HCT116 (cell line): Measurements from ENCODE around the gene RAVER1. TPM values are rescaled to one million over a fixed set of nuclear protein-coding genes. Genes with fewer than 3 reads are reported as not detected.

Source experiments
- ATAC-seq: fragments of 200-7000 bp; cut with Tn5 transposase; 2 replicates; pipeline ENCODE4 v1.9.1; 2020; ENCODE audit warnings: mild to moderate bottlenecking, moderate library complexity
- BruUV-seq: library from RNA; stranded (reverse); fragments of 400-500 nt; replicated peaks from 2 replicates; lab custom pipeline; 2021; lab: Mats Ljungman, UMichigan
- CTCF ChIA-PET: fragments of 300-600 bp; sonication (Branson Sonifier 250); formaldehyde crosslinking; loops from one replicate; lab custom pipeline; 2021; ENCODE audit warnings: antibody characterized with exemption; lab: Charles Lee
- POLR2A ChIA-PET: fragments of 300-600, 350-600 bp; sonication (Branson Sonifier 250); formaldehyde crosslinking; loops from one replicate; lab custom pipeline; 2021; ENCODE audit warnings: antibody characterized with exemption; lab: Charles Lee
- RAD21 ChIA-PET, 2 experiments: fragments of 300-600 bp; sonication (Branson Sonifier 250); formaldehyde crosslinking; loops; one replicate each; lab custom pipeline; 2023; ENCODE audit warnings: low total read pairs in 2 of 2; ENCODE audit not compliant: uncharacterized antibody in 2 of 2, unreplicated experiment in 2 of 2, low non-redundant PET in 1 of 2; lab: Charles Lee
- DNase-seq: peaks from one replicate; pipeline ENCODE4 v3.0.0-alpha.2; 2010; ENCODE audit warnings: low read depth, low spot score
- H2AFZ ChIP-seq: fragments of 200-600 bp; shearing (Covaris generic), sonication (generic); 2 replicates; pipeline ENCODE4 v1.6.1; 2017; ENCODE audit warnings: low read depth, mixed run types, mixed read lengths, antibody characterized with exemption, low read length; ENCODE audit not compliant: poor library complexity, severe bottlenecking
- H3K27ac ChIP-seq: 2 replicates; pipeline ENCODE4 v1.5.1; 2012; ENCODE audit warnings: low read depth, low read length
- H3K27me3 ChIP-seq: fragments of 200-600 bp; sonication (generic); 2 replicates; pipeline ENCODE4 v1.6.1; 2016; ENCODE audit warnings: mixed run types, low read length, mixed read lengths; ENCODE audit not compliant: insufficient read depth
- H3K36me3 ChIP-seq, 2 experiments: fragments of 200-500 bp in 1 of 2; fragments of 200-600 bp in 1 of 2; sonication (Bioruptor generic) in 1 of 2; sonication (generic) in 1 of 2; 2 replicates each; pipeline versions ENCODE4 v1.5.1 to v1.6.1; 2014 to 2016; ENCODE audit warnings: low read length in 2 of 2, inconsistent platforms in 1 of 2, mixed read lengths in 1 of 2, mixed run types in 1 of 2; ENCODE audit not compliant: insufficient read depth in 2 of 2, control insufficient read depth in 1 of 2
- H3K4me1 ChIP-seq, 2 experiments: fragments of 200-600 bp in 1 of 2; sonication (generic) in 1 of 2; 2 replicates each; pipeline versions ENCODE4 v1.5.1 to v1.6.1; 2012 to 2017; ENCODE audit warnings: low read length in 2 of 2, inconsistent platforms in 1 of 2, mild to moderate bottlenecking in 1 of 2, mixed read lengths in 1 of 2, mixed run types in 1 of 2, moderate library complexity in 1 of 2; ENCODE audit not compliant: insufficient read depth in 2 of 2, control insufficient read depth in 1 of 2
- H3K4me2 ChIP-seq: fragments of 200-600 bp; sonication (generic); 2 replicates; pipeline ENCODE4 v1.6.1; 2017; ENCODE audit warnings: mixed run types, low read length, mixed read lengths
- H3K4me3 ChIP-seq, 2 experiments: fragments of 200-600 bp in 1 of 2; sonication (generic) in 1 of 2; replicated peaks in 1 of 2; 2 replicates each; pipeline ENCODE4 v1.5.1; 2011 to 2016; ENCODE audit warnings: low read length in 2 of 2, control low read depth in 1 of 2, low read depth in 1 of 2, mild to moderate bottlenecking in 1 of 2, mixed read lengths in 1 of 2, mixed run types in 1 of 2
- H3K79me2 ChIP-seq: fragments of 200-600 bp; sonication (generic); 2 replicates; pipeline ENCODE4 v1.6.1; 2017; ENCODE audit warnings: mild to moderate bottlenecking, mixed run types, low read length, moderate library complexity, mixed read lengths; ENCODE audit not compliant: insufficient read depth
- H3K9ac ChIP-seq: fragments of 200-600 bp; sonication (generic); 2 replicates; pipeline ENCODE4 v1.6.1; 2016; ENCODE audit warnings: low read length, mixed read lengths
- H3K9me2 ChIP-seq: fragments of 200-600 bp; sonication (generic), shearing (Covaris generic); 2 replicates; pipeline ENCODE4 v1.6.1; 2017; ENCODE audit warnings: mixed run types, mild to moderate bottlenecking, moderate library complexity; ENCODE audit not compliant: insufficient read depth
- H3K9me3 ChIP-seq, 2 experiments: fragments of 200-500 bp in 1 of 2; fragments of 200-600 bp in 1 of 2; sonication (Bioruptor generic) in 1 of 2; sonication (generic) in 1 of 2; 2 replicates each; pipeline ENCODE4 v1.6.1; 2014 to 2017; ENCODE audit warnings: low read length in 2 of 2, mixed read lengths in 2 of 2, inconsistent platforms in 1 of 2, low read depth in 1 of 2, mild to moderate bottlenecking in 1 of 2, mixed run types in 1 of 2, moderate library complexity in 1 of 2; ENCODE audit not compliant: control insufficient read depth in 1 of 2, insufficient read depth in 1 of 2
- H4K20me1 ChIP-seq: fragments of 200-600 bp; sonication (generic), shearing (Covaris generic); 2 replicates; pipeline ENCODE4 v1.6.1; 2017; ENCODE audit warnings: mixed run types, mild to moderate bottlenecking, moderate library complexity; ENCODE audit not compliant: insufficient read depth
- ELF1 ChIP-seq: IDR thresholded peaks from 2 replicates; pipeline ENCODE4 v1.6.1; 2012; ENCODE audit warnings: low read depth, borderline replicate concordance
- EZH2phosphoT487 ChIP-seq: fragments of 200-600 bp; IDR thresholded peaks from 2 replicates; pipeline ENCODE4 v1.6.1; 2018; ENCODE audit warnings: antibody characterized with exemption, borderline replicate concordance
- FOSL1 ChIP-seq: IDR thresholded peaks from 2 replicates; pipeline ENCODE4 v1.6.1; 2012; ENCODE audit warnings: low read depth
- JUND ChIP-seq: IDR thresholded peaks from 2 replicates; pipeline ENCODE4 v1.6.1; 2012
- MAX ChIP-seq: IDR thresholded peaks from 2 replicates; pipeline ENCODE4 v1.6.1; 2012
- POLR2AphosphoS5 ChIP-seq: IDR thresholded peaks from 2 replicates; pipeline ENCODE4 v1.6.1; 2011; ENCODE audit warnings: mild to moderate bottlenecking, low read depth, low read length, moderate library complexity
- YY1 ChIP-seq: IDR thresholded peaks from 2 replicates; pipeline ENCODE4 v1.6.1; 2011; ENCODE audit warnings: low read length, low read depth, moderate library complexity, mild to moderate bottlenecking; ENCODE audit not compliant: insufficient replicate concordance; ENCODE audit errors: extremely low read depth
- ZFX ChIP-seq: fragments of 450-650 bp; IDR thresholded peaks from 2 replicates; pipeline ENCODE4 v1.6.1; 2017
- ZNF274 ChIP-seq: fragments of 200-500 bp; sonication (Bioruptor generic); IDR thresholded peaks from 2 replicates; pipeline ENCODE4 v1.6.1; 2014; ENCODE audit warnings: mild to moderate bottlenecking, low read depth, low read length, inconsistent platforms
- intact Hi-C: fragments of 100-400 bp; cut with micrococcal nuclease; formaldehyde crosslinking; loops from 2 replicates; pipeline ENCODE4 v1.10.0; 2022
- total RNA-seq: library from RNA; stranded (reverse); gene quantifications from one replicate; pipeline ENCODE4 v1.2.1, GENCODE V29; 2021; ENCODE audit not compliant: unreplicated experiment
- TF ChIP-seq, protein P1 (sequence below): IDR thresholded peaks from 2 replicates; pipeline ENCODE4 v1.6.1; 2012; ENCODE audit warnings: low read depth
- TF ChIP-seq, protein P2 (sequence below), 3 experiments: fragments of 200-600 bp in 1 of 3; sonication (generic) in 1 of 3; IDR thresholded peaks in 2 of 3; conservative IDR thresholded peaks in 1 of 3; 2 replicates each; pipeline ENCODE4 v1.5.1; 2012 to 2017; ENCODE audit warnings: low read depth in 2 of 3, low read length in 2 of 3, antibody characterized with exemption in 1 of 3, borderline replicate concordance in 1 of 3, control low read depth in 1 of 3, mild to moderate bottlenecking in 1 of 3, mixed read lengths in 1 of 3, mixed run types in 1 of 3, moderate library complexity in 1 of 3; ENCODE audit not compliant: insufficient read depth in 1 of 3

The RAVER1 gene
- total RNA-seq, 1 experiment from 2014 or later = 71.0 TPM

DNA sequence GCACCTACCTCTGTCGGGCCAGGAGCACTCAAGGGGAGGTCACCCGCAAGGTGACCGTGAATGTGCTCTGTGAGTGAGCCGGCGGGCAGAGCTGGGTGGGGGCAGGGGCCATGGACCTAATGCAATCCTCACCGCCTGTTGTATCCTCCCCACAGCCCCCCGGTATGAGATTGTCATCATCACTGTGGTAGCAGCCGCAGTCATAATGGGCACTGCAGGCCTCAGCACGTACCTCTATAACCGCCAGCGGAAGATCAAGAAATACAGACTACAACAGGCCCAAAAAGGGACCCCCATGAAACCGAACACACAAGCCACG is 48.4 kb downstream of the RAVER1 start:
- Histone ChIP-seq H3K27me3 (no peaks in the 10 kb centered on the region), H3K9me2 (no peaks in the 10 kb centered on the region), H3K4me2 (no peak overlapping the region), H3K27ac (no peak overlapping the region), H4K20me1 (no peaks in the 10 kb centered on the region), H3K9ac (no peak overlapping the region), H3K9me3 (no peaks in the 10 kb centered on the region), H3K4me1 (peaks cover 13 to 47% of the 10 kb centered on the region in 2 experiments), H3K79me2 (no peaks in the 10 kb centered on the region), H3K4me3 (no peak overlapping the region), H3K36me3 (no peaks in the 10 kb centered on the region; a peak in 2 of 4 replicates), H2AFZ (no peak overlapping the region)
- ATAC-seq (no peak), DNase-seq (no peak)
- intact Hi-C loops = no loop called here
- no TSS peak for BruUV-seq
- ChIA-PET RAD21 (no interaction called here), POLR2A (no interaction called here), CTCF (interaction anchor here (1.9 kb wide), 1 partner anchor 25 kb away, joined by 7 read pairs; no protein-coding TSS in a partner anchor)
- no peak for TF ChIP-seq EZH2phosphoT487
- no peak for TF ChIP-seq FOSL1
- TF ChIP-seq, protein P1, sequence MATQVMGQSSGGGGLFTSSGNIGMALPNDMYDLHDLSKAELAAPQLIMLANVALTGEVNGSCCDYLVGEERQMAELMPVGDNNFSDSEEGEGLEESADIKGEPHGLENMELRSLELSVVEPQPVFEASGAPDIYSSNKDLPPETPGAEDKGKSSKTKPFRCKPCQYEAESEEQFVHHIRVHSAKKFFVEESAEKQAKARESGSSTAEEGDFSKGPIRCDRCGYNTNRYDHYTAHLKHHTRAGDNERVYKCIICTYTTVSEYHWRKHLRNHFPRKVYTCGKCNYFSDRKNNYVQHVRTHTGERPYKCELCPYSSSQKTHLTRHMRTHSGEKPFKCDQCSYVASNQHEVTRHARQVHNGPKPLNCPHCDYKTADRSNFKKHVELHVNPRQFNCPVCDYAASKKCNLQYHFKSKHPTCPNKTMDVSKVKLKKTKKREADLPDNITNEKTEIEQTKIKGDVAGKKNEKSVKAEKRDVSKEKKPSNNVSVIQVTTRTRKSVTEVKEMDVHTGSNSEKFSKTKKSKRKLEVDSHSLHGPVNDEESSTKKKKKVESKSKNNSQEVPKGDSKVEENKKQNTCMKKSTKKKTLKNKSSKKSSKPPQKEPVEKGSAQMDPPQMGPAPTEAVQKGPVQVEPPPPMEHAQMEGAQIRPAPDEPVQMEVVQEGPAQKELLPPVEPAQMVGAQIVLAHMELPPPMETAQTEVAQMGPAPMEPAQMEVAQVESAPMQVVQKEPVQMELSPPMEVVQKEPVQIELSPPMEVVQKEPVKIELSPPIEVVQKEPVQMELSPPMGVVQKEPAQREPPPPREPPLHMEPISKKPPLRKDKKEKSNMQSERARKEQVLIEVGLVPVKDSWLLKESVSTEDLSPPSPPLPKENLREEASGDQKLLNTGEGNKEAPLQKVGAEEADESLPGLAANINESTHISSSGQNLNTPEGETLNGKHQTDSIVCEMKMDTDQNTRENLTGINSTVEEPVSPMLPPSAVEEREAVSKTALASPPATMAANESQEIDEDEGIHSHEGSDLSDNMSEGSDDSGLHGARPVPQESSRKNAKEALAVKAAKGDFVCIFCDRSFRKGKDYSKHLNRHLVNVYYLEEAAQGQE = no peak
- no peak for TF ChIP-seq MAX
- no peak for TF ChIP-seq ELF1
- no peak for TF ChIP-seq ZNF274
- no peak for TF ChIP-seq YY1
- TF ChIP-seq, protein P2, sequence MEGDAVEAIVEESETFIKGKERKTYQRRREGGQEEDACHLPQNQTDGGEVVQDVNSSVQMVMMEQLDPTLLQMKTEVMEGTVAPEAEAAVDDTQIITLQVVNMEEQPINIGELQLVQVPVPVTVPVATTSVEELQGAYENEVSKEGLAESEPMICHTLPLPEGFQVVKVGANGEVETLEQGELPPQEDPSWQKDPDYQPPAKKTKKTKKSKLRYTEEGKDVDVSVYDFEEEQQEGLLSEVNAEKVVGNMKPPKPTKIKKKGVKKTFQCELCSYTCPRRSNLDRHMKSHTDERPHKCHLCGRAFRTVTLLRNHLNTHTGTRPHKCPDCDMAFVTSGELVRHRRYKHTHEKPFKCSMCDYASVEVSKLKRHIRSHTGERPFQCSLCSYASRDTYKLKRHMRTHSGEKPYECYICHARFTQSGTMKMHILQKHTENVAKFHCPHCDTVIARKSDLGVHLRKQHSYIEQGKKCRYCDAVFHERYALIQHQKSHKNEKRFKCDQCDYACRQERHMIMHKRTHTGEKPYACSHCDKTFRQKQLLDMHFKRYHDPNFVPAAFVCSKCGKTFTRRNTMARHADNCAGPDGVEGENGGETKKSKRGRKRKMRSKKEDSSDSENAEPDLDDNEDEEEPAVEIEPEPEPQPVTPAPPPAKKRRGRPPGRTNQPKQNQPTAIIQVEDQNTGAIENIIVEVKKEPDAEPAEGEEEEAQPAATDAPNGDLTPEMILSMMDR (IDR thresholded peaks at IDR 0.05 in 2 of 3, conservative IDR thresholded peaks at IDR 0.05 in 1 of 3; ENCODE audit: borderline replicate concordance in 1 of 3, insufficient read depth in 1 of 3, low read depth in 2 of 3, low read length in 2 of 3) = no peak
- TF ChIP-seq ZFX = no peak
- TF ChIP-seq POLR2AphosphoS5 = no peak
- TF ChIP-seq JUND = no peak
